Measurements from ENCODE around the gene BACH2.

DNA sequence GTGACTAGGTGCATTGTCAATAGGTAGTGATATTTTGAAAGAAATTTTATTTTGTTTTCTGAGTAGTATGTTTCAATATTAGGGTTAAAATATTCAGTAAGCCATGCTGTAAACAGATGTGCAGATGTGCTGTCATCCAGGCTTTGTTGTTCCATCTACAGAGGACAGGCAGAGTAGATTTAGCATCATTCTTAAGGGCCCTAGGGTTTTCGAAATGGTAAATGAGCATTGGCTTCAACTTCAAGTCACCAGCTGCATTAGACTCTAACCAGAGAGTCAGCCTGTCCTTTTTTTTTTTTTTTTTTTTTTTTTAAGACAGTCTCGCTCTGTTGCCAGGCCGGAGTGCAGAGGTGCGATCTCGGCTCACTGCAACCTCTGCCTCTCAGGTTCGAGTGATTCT is 27.1 kb upstream of the BACH2 start:
- TF ChIP-seq, protein P1, sequence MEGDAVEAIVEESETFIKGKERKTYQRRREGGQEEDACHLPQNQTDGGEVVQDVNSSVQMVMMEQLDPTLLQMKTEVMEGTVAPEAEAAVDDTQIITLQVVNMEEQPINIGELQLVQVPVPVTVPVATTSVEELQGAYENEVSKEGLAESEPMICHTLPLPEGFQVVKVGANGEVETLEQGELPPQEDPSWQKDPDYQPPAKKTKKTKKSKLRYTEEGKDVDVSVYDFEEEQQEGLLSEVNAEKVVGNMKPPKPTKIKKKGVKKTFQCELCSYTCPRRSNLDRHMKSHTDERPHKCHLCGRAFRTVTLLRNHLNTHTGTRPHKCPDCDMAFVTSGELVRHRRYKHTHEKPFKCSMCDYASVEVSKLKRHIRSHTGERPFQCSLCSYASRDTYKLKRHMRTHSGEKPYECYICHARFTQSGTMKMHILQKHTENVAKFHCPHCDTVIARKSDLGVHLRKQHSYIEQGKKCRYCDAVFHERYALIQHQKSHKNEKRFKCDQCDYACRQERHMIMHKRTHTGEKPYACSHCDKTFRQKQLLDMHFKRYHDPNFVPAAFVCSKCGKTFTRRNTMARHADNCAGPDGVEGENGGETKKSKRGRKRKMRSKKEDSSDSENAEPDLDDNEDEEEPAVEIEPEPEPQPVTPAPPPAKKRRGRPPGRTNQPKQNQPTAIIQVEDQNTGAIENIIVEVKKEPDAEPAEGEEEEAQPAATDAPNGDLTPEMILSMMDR (IDR thresholded peaks at IDR 0.05; ENCODE audit: poor library complexity, severe bottlenecking), result no peak
- TF ChIP-seq EZH2 (IDR thresholded peaks at IDR 0.05; ENCODE audit: borderline replicate concordance, insufficient read depth, low read length, poor library complexity, severe bottlenecking) (no peak), EP300 (conservative IDR thresholded peaks at IDR 0.05; ENCODE audit: poor library complexity, severe bottlenecking) (no peak)
